Spleen (tissue), 7 donors: ENCODE data around the gene USP35.

Experiments
- POLR2A ChIP-seq, 3 donors: fragments of 450-650 bp; IDR thresholded peaks; one replicate each; pipeline ENCODE4 v1.5.1; 2017; ENCODE audit warnings: antibody characterized with exemption in 3 of 3, mild to moderate bottlenecking in 1 of 3
- POLR2AphosphoS5 ChIP-seq, 3 donors: sonication (generic); formaldehyde crosslinking; IDR thresholded peaks; one replicate each; pipeline ENCODE4 v1.5.1; 2017; ENCODE audit warnings: antibody characterized with exemption in 3 of 3
- TF ChIP-seq, protein P1 (sequence below), 11 experiments: fragments of 200-600 bp in 7 of 11; fragments of 450-650 bp in 4 of 11; sonication (generic) in 4 of 11; IDR thresholded peaks in 8 of 11; conservative IDR thresholded peaks in 3 of 11; 1 replicate in 7 of 11; 2 replicates in 4 of 11; pipeline versions ENCODE4 v1.4.0 to v1.8.0; 2016 to 2021; ENCODE audit warnings: antibody characterized with exemption in 11 of 11, inconsistent platforms in 4 of 11, mild to moderate bottlenecking in 1 of 11
- donor health status: DM: no; HTN: no; CAD: no; lungs with moderate emphysema.
- donor health status: DM: no; HTN: no; CAD: no.
- donor health status: DM: no; HTN: no; CAD: no.

DNA sequence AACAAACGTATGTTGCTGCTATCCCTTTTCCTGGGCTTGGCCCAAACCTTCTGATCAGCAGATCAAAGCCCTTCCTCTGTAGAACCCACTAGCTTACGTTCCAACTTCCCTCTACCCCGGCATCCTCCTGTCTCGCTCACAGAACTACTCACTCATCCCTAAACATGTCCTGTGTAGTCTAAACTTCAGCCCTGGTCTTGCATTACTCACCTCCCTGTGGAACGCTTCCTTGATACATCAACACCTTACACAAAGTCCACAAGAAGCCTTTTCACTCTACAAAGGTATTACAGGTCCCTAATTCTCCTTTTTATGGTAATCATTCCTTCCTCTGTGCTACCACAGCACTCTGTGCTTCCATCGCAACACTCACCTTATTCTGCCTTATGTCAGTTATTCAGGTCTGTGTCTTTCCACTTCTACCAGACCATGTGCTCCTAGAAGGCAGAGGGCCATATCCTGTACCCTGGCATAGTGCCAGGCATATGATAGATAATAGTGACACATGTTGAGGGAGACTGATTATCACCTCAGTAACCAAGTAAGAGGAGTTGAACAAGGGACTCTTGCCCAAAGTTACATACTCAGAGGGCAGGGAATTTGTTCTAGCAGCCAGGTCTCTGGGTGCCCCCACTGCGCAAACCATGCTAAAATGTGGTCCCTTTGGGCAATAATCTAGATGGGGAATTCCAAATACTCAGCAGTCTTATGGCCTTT is 41.6 kb downstream of the USP35 start:
- TF ChIP-seq POLR2A (IDR thresholded peaks at IDR 0.05) (no peak), POLR2AphosphoS5 (IDR thresholded peaks at IDR 0.05) (no peak)
- TF ChIP-seq, protein P1, sequence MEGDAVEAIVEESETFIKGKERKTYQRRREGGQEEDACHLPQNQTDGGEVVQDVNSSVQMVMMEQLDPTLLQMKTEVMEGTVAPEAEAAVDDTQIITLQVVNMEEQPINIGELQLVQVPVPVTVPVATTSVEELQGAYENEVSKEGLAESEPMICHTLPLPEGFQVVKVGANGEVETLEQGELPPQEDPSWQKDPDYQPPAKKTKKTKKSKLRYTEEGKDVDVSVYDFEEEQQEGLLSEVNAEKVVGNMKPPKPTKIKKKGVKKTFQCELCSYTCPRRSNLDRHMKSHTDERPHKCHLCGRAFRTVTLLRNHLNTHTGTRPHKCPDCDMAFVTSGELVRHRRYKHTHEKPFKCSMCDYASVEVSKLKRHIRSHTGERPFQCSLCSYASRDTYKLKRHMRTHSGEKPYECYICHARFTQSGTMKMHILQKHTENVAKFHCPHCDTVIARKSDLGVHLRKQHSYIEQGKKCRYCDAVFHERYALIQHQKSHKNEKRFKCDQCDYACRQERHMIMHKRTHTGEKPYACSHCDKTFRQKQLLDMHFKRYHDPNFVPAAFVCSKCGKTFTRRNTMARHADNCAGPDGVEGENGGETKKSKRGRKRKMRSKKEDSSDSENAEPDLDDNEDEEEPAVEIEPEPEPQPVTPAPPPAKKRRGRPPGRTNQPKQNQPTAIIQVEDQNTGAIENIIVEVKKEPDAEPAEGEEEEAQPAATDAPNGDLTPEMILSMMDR (IDR thresholded peaks at IDR 0.05 in 8 of 11, conservative IDR thresholded peaks at IDR 0.05 in 3 of 11): no peak
